Measurements from ENCODE around the gene PDZD4.

PDZD4 gene, protein sequence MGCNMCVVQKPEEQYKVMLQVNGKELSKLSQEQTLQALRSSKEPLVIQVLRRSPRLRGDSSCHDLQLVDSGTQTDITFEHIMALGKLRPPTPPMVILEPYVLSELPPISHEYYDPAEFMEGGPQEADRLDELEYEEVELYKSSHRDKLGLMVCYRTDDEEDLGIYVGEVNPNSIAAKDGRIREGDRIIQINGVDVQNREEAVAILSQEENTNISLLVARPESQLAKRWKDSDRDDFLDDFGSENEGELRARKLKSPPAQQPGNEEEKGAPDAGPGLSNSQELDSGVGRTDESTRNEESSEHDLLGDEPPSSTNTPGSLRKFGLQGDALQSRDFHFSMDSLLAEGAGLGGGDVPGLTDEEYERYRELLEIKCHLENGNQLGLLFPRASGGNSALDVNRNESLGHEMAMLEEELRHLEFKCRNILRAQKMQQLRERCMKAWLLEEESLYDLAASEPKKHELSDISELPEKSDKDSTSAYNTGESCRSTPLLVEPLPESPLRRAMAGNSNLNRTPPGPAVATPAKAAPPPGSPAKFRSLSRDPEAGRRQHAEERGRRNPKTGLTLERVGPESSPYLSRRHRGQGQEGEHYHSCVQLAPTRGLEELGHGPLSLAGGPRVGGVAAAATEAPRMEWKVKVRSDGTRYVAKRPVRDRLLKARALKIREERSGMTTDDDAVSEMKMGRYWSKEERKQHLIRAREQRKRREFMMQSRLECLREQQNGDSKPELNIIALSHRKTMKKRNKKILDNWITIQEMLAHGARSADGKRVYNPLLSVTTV

DNA sequence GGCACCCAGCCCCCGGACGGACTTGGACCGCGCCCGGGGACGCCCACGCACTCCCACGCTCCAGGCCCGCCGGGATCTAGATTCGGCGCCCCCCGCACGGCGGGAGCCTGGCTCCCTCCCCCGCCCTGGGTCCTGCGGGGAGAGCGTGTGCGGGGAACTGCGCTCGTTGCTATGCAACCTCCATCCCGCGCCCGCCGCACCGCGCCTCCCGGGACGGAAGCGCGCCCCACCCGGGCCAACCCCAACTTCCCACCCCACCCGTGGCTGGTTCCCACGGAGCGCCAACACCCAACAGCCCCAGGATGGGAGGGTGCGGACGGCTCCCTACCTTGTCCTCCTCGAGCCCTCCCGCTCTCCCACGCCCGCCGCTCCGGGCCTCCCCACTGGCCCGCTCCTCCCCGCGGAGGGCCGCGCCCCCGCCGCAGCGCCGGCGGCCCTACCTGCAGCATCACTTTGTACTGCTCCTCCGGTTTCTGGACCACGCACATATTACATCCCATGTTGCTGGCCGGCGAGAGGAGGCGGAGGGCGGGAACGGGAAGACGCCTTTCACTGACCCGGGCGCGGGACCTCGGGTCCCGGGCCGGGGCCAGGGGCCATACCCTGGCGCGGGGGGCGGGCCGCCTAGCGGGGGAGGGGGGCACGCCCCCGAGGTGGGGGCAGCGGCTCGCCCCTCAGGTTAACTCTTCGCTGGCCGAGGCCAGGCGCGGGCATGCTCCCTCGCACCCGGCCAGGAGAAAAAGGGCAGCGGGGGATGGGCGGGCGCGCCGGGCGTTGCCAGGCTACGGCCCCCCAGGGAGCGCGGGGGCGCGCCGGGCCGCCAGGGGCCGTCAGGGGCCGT is at the start of gene PDZD4:
Gene PDZD4, minus strand, starts transcription at position 746 of the 841 bp plus-strand sequence. Its CDS starts 246 bp downstream, at position 500.
- no peak for DNase-seq
- peaks cover 8% of the 10 kb centered on the region for H3K9me3 ChIP-seq (ENCODE audit: severe bottlenecking)
- H3K4me3 ChIP-seq (ENCODE audit: low read depth, low read length): peak within 1 kb of the TSS; percentile 66
- peaks cover 23% of the 10 kb centered on the region for H3K27me3 ChIP-seq (ENCODE audit: insufficient read depth, low read depth, severe bottlenecking)
- TF ChIP-seq, protein P1, sequence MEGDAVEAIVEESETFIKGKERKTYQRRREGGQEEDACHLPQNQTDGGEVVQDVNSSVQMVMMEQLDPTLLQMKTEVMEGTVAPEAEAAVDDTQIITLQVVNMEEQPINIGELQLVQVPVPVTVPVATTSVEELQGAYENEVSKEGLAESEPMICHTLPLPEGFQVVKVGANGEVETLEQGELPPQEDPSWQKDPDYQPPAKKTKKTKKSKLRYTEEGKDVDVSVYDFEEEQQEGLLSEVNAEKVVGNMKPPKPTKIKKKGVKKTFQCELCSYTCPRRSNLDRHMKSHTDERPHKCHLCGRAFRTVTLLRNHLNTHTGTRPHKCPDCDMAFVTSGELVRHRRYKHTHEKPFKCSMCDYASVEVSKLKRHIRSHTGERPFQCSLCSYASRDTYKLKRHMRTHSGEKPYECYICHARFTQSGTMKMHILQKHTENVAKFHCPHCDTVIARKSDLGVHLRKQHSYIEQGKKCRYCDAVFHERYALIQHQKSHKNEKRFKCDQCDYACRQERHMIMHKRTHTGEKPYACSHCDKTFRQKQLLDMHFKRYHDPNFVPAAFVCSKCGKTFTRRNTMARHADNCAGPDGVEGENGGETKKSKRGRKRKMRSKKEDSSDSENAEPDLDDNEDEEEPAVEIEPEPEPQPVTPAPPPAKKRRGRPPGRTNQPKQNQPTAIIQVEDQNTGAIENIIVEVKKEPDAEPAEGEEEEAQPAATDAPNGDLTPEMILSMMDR (IDR thresholded peaks at IDR 0.05; ENCODE audit: low read depth, low read length): no peak
- no peak within 1 kb of the TSS for H3K27ac ChIP-seq
- no peaks in the 10 kb centered on the region; the same call in 1 of the 2 replicates for H3K36me3 ChIP-seq

DNA sequence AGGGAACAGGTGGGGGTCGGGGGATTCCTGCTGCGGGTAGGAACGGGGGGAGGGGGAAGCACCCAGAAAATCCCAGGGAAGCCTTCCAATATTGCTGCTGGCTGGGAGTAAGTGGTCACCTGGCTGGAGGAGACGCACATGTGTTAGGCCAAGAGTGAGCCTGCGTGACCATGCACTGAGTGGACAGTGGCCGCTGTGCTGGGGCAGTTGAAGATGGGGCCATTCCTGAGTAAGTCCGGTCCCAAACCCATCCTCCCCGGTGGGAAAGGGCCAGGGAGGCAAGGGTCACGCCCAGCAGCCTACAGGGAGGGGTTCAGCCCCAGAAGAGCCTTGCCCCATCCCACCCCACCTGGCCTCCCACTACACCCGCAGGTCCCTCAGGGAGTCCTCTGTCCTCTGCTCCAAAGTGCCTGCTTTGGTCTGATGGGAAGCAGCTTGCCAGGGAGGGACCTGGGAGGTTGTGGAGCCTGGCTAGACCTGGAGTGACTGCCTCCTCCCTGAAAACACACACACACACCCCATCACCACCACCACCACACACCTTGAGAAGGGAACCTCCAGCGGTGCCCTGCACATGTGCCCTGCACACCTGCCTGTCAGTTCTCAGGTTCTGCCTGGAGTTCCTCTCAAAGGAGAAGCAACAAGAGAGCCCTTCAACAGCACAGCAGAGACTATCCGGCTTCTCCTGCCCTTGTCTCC is 49.5 kb upstream of the PDZD4 start:
- Histone ChIP-seq H3K27ac (peak overlapping the region; percentile 78), H3K27me3 (ENCODE audit: insufficient read depth, low read depth, severe bottlenecking) (peaks cover 10% of the 10 kb centered on the region), H3K36me3 (no peaks in the 10 kb centered on the region; the same call in 1 of the 2 replicates), H3K9me3 (ENCODE audit: severe bottlenecking) (no peaks in the 10 kb centered on the region), H3K4me3 (ENCODE audit: low read depth, low read length) (no peak overlapping the region)
- TF ChIP-seq, protein P1 (IDR thresholded peaks at IDR 0.05; ENCODE audit: low read depth, low read length): no peak
- no peak for DNase-seq

DNA sequence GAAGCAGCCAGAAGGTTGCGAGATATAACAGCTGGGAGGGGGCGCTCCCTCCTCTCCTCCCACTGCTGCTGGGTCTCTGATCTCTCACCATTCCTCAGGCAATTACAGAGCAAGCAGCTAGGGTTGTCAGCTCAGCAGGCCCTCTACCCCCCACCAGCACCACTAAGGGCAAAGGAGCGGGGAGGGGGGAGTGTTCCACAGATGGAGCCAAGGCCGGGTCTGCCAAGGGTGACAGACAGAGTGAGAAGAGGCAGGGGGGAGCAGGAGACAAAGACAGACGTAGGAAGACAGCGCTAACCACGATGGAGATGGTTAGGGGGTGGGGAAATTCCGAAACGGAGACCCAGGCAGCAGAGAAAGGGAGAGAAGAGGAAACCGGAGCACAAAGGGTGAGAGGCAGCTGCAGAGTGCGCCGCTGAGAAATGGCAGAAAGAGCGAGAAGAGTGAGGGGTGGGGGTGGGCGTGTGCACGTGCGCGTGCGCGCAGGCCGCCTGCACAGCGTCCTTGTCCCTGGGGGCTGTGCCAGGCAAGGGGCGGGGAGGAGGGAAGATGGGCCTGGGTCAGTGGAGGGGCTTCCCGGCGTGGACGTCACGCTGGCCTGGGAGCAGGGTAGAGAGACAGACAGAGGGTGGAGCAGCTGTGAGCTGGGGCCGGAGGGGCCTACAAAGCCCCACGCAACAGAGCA is 48.8 kb upstream of the PDZD4 start:
- Histone ChIP-seq H3K36me3 (no peaks in the 10 kb centered on the region; the same call in 1 of the 2 replicates), H3K4me3 (ENCODE audit: low read depth, low read length) (peak overlapping the region; percentile 22), H3K9me3 (ENCODE audit: severe bottlenecking) (no peaks in the 10 kb centered on the region), H3K27ac (peak overlapping the region; percentile 78), H3K27me3 (ENCODE audit: insufficient read depth, low read depth, severe bottlenecking) (peaks cover 8% of the 10 kb centered on the region)
- peak; percentile 92 for DNase-seq
- TF ChIP-seq, protein P1 (IDR thresholded peaks at IDR 0.05; ENCODE audit: low read depth, low read length): peak; percentile 30; the same call in 1 of the 2 replicates

DNA sequence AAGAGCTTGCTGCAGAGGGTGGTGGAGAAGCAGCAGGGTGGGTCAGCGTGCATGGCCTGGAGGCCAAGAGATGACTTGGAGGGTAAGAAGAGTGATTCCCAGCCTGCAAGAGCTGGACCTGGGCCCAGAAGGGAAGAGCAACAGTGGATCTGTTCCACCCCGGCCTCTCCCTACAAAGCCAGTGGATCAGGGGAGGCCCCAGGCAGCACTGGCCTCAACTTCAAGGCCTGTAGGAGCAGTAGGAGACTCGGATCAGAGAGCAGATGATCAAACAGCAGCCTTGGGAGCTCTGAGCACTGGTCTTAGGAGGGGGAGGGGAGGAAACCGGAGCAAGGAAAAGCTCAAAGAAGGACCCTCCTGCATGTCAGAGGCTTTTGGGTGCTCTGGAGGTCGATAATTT is 48.0 kb upstream of the PDZD4 start:
- DNase-seq: peak; percentile 63
- H3K9me3 ChIP-seq (ENCODE audit: severe bottlenecking): no peaks in the 10 kb centered on the region
- no peaks in the 10 kb centered on the region; the same call in 1 of the 2 replicates for H3K36me3 ChIP-seq
- peaks cover 11% of the 10 kb centered on the region for H3K27me3 ChIP-seq (ENCODE audit: insufficient read depth, low read depth, severe bottlenecking)
- H3K4me3 ChIP-seq (ENCODE audit: low read depth, low read length): 0 out of 2 replicates have a peak overlapping the region, but pooled peaks have one; percentile 13
- TF ChIP-seq, protein P1 (IDR thresholded peaks at IDR 0.05; ENCODE audit: low read depth, low read length): no peak
- peak overlapping the region; percentile 78 for H3K27ac ChIP-seq
